IMR-90 (cell line): ENCODE measurements around the gene PLA2G2F. TPM values are rescaled to one million over a fixed set of nuclear protein-coding genes. Genes with fewer than 3 reads are reported as not detected.

Source experiments
- ATAC-seq: fragments of 200-7000 bp; cut with Tn5 transposase; 2 replicates; pipeline ENCODE4 v1.9.1; 2020; ENCODE audit warnings: low read depth, mild to moderate bottlenecking, moderate library complexity
- BruUV-seq: library from RNA; stranded (reverse); fragments of 400-500 nt; replicated peaks from 2 replicates; lab custom pipeline; 2021; lab: Mats Ljungman, UMichigan
- CTCF ChIA-PET: fragments of 300-600 bp; formaldehyde crosslinking; extraction: SDS; loops from one replicate; lab custom pipeline; 2021; ENCODE audit warnings: antibody characterized with exemption; lab: Yijun Ruan, JAX
- POLR2A ChIA-PET: fragments of 300-600 bp; sonication (Branson Sonifier 250); formaldehyde crosslinking; loops from one replicate; lab custom pipeline; 2022; ENCODE audit warnings: antibody characterized with exemption; ENCODE audit not compliant: unreplicated experiment; lab: Charles Lee
- DNase-seq: peaks from one replicate; pipeline ENCODE4 v3.0.0; 2013
- H2AFZ ChIP-seq: replicated peaks from 2 replicates; pipeline ENCODE3; 2013; ENCODE audit warnings: low read length, mild to moderate bottlenecking; ENCODE audit not compliant: poor library complexity
- H2AK5ac ChIP-seq: 2 replicates; pipeline ENCODE4 v1.6.1; 2013; ENCODE audit warnings: low read depth, low read length, inconsistent platforms
- H2AK9ac ChIP-seq: replicated peaks from 2 replicates; pipeline ENCODE3; 2013; ENCODE audit warnings: mild to moderate bottlenecking, low read depth, low read length, moderate library complexity; ENCODE audit not compliant: poor library complexity
- H2BK120ac ChIP-seq: 2 replicates; pipeline ENCODE4 v1.6.1; 2013; ENCODE audit warnings: low read depth, low read length, inconsistent platforms
- H2BK15ac ChIP-seq: 3 replicates; pipeline ENCODE4 v1.6.1; 2013; ENCODE audit warnings: low read depth, low read length, inconsistent platforms
- H2BK20ac ChIP-seq: 2 replicates; pipeline ENCODE4 v1.6.1; 2013; ENCODE audit warnings: low read depth, mild to moderate bottlenecking, inconsistent platforms, low read length, moderate library complexity
- H2BK5ac ChIP-seq: 2 replicates; pipeline ENCODE4 v1.6.1; 2013; ENCODE audit warnings: mild to moderate bottlenecking, low read depth, low read length, inconsistent platforms; ENCODE audit not compliant: poor library complexity, severe bottlenecking
- H3K14ac ChIP-seq: replicated peaks from 2 replicates; pipeline ENCODE4 v1.6.1; 2013; ENCODE audit warnings: low read depth, low read length, inconsistent platforms
- H3K18ac ChIP-seq: 2 replicates; pipeline ENCODE4 v1.6.1; 2013; ENCODE audit warnings: low read depth, low read length, control low read depth
- H3K23ac ChIP-seq: 2 replicates; pipeline ENCODE4 v1.6.1; 2013; ENCODE audit warnings: low read depth, low read length, inconsistent platforms
- H3K27ac ChIP-seq: 2 replicates; pipeline ENCODE4 v1.5.1; 2013; ENCODE audit warnings: mild to moderate bottlenecking, control low read depth, low read length; ENCODE audit not compliant: insufficient read depth
- H3K27me3 ChIP-seq: 2 replicates; pipeline ENCODE4 v1.6.1; 2013; ENCODE audit warnings: low read length; ENCODE audit not compliant: control insufficient read depth, insufficient read depth
- H3K36me3 ChIP-seq: 2 replicates; pipeline ENCODE4 v1.6.1; 2013; ENCODE audit warnings: low read length, mixed read lengths; ENCODE audit not compliant: control insufficient read depth, insufficient read depth
- H3K4ac ChIP-seq: 2 replicates; pipeline ENCODE4 v1.6.1; 2013; ENCODE audit warnings: low read depth, low read length, inconsistent platforms
- H3K4me1 ChIP-seq: 2 replicates; pipeline ENCODE4 v1.6.1; 2013; ENCODE audit warnings: low read length, mixed read lengths; ENCODE audit not compliant: control insufficient read depth, insufficient read depth
- H3K4me2 ChIP-seq: 2 replicates; pipeline ENCODE4 v1.6.1; 2013; ENCODE audit warnings: low read depth, mild to moderate bottlenecking, control low read depth, low read length, moderate library complexity
- H3K4me3 ChIP-seq: 2 replicates; pipeline ENCODE4 v1.5.1; 2013; ENCODE audit warnings: low read depth, mild to moderate bottlenecking, control low read depth, low read length, moderate library complexity; ENCODE audit not compliant: insufficient read depth
- H3K56ac ChIP-seq: 2 replicates; pipeline ENCODE4 v1.6.1; 2013; ENCODE audit warnings: low read length, inconsistent platforms; ENCODE audit not compliant: insufficient read depth; ENCODE audit errors: extremely low read depth
- H3K79me1 ChIP-seq, 2 experiments: 2 replicates each; pipeline ENCODE4 v1.6.1; 2013; ENCODE audit warnings: low read length in 2 of 2, inconsistent platforms in 1 of 2, low read depth in 1 of 2
- H3K9ac ChIP-seq: 2 replicates; pipeline ENCODE4 v1.6.1; 2013; ENCODE audit warnings: low read depth, low read length, control low read depth
- H3K9me1 ChIP-seq: 2 replicates; pipeline ENCODE4 v1.6.1; 2013; ENCODE audit warnings: low read length, inconsistent platforms; ENCODE audit not compliant: insufficient read depth
- H3K9me3 ChIP-seq: 2 replicates; pipeline ENCODE4 v1.6.1; 2013; ENCODE audit warnings: low read length; ENCODE audit not compliant: control insufficient read depth, insufficient read depth
- H4K20me1 ChIP-seq: 2 replicates; pipeline ENCODE4 v1.6.1; 2013; ENCODE audit warnings: low read length, inconsistent platforms; ENCODE audit not compliant: insufficient read depth
- H4K5ac ChIP-seq: 2 replicates; pipeline ENCODE4 v1.6.1; 2013; ENCODE audit warnings: mild to moderate bottlenecking, low read depth, low read length, control low read depth
- H4K8ac ChIP-seq, 2 experiments: 2 replicates each; pipeline ENCODE4 v1.6.1; 2013; ENCODE audit warnings: low read depth in 2 of 2, low read length in 2 of 2, control low read depth in 1 of 2, inconsistent platforms in 1 of 2
- H4K91ac ChIP-seq: 2 replicates; pipeline ENCODE4 v1.6.1; 2013; ENCODE audit warnings: low read depth, low read length, inconsistent platforms; ENCODE audit not compliant: insufficient read depth
- BHLHE40 ChIP-seq: fragments of 150-350 bp; IDR thresholded peaks from 2 replicates; pipeline ENCODE4 v1.6.1; 2016; ENCODE audit warnings: mild to moderate bottlenecking, low read depth, low read length
- CEBPB ChIP-seq: IDR thresholded peaks from 2 replicates; pipeline ENCODE4 v1.6.1; 2012; ENCODE audit warnings: low read depth, low read length, improper control_type of control experiment
- CHD1 ChIP-seq: IDR thresholded peaks from 2 replicates; pipeline ENCODE4 v1.6.1; 2012; ENCODE audit warnings: low read depth, low read length, improper control_type of control experiment
- CTCF ChIP-seq: conservative IDR thresholded peaks from 2 replicates; pipeline ENCODE4 v1.5.1; 2012; ENCODE audit warnings: mild to moderate bottlenecking, low read depth, low read length, improper control_type of control experiment
- FOS ChIP-seq: fragments of 150-350 bp; IDR thresholded peaks from 2 replicates; pipeline ENCODE4 v1.6.1; 2016; ENCODE audit warnings: low read depth, low read length
- MAFK ChIP-seq: IDR thresholded peaks from 2 replicates; pipeline ENCODE4 v1.6.1; 2012; ENCODE audit warnings: low read depth, low read length, improper control_type of control experiment
- MAZ ChIP-seq: IDR thresholded peaks from 2 replicates; pipeline ENCODE4 v1.6.1; 2012; ENCODE audit warnings: low read depth, mild to moderate bottlenecking, low read length, improper control_type of control experiment, moderate library complexity, borderline replicate concordance
- MXI1 ChIP-seq: IDR thresholded peaks from 2 replicates; pipeline ENCODE4 v1.6.1; 2012; ENCODE audit warnings: low read depth, mild to moderate bottlenecking, low read length, moderate library complexity, borderline replicate concordance
- NFE2L2 ChIP-seq: fragments of 150-350 bp; IDR thresholded peaks from 2 replicates; pipeline ENCODE4 v1.6.1; 2016; ENCODE audit warnings: low read depth, mild to moderate bottlenecking, low read length
- POLR2A ChIP-seq: IDR thresholded peaks from 2 replicates; pipeline ENCODE4 v1.6.1; 2012; ENCODE audit warnings: mild to moderate bottlenecking, low read depth, low read length
- RAD21 ChIP-seq: IDR thresholded peaks from 2 replicates; pipeline ENCODE4 v1.6.1; 2012; ENCODE audit warnings: low read length, improper control_type of control experiment
- RCOR1 ChIP-seq: IDR thresholded peaks from 2 replicates; pipeline ENCODE4 v1.6.1; 2012; ENCODE audit warnings: mild to moderate bottlenecking, low read length, improper control_type of control experiment; ENCODE audit not compliant: insufficient replicate concordance
- RFX5 ChIP-seq: IDR thresholded peaks from 2 replicates; pipeline ENCODE4 v1.8.0; 2012; ENCODE audit warnings: low read depth, mild to moderate bottlenecking, low read length, moderate library complexity
- SMC3 ChIP-seq: fragments of 150-350 bp; IDR thresholded peaks from 2 replicates; pipeline ENCODE4 v1.6.1; 2016; ENCODE audit warnings: low read depth, mild to moderate bottlenecking, antibody characterized with exemption, low read length, moderate library complexity
- USF2 ChIP-seq: fragments of 150-350 bp; IDR thresholded peaks from 2 replicates; pipeline ENCODE4 v1.6.1; 2017; ENCODE audit warnings: mild to moderate bottlenecking, antibody characterized with exemption, low read length, low read depth
- WGBS, 2 experiments: methylation state at CpG; one replicate each; pipeline versions ENCODE4 v1.1.5 to v1.1.7; 2013; ENCODE audit warnings: missing lambda C conversion rate in 2 of 2; ENCODE audit not compliant: insufficient read length in 1 of 2; ENCODE audit errors: extremely low coverage in 2 of 2; 5-methylcytosine and 5-hydroxymethylcytosine counted together
- dilution Hi-C: fragments of 300-500 bp; cut with HindIII; formaldehyde crosslinking; loops from one replicate; pipeline ENCODE4 v1.14.3; 2018; ENCODE audit warnings: low sequenced_read_pairs; ENCODE audit not compliant: unreplicated experiment
- in situ Hi-C: fragments of 300-500 bp; cut with MboI; formaldehyde crosslinking; loops from 3 replicates; pipeline ENCODE4 v1.14.3; 2019; ENCODE audit warnings: low sequenced_read_pairs, inconsistent platforms, mixed read lengths
- intact Hi-C: fragments of 100-400 bp; cut with micrococcal nuclease; formaldehyde crosslinking; loops from 2 replicates; pipeline ENCODE4 v1.10.0; 2022
- polyA plus RNA-seq, 3 experiments: library from polyadenylated mRNA; depleted of rRNA; stranded (reverse); fragments of >200 nt; gene quantifications; 2 replicates each; pipeline ENCODE4 v1.2.3, GENCODE V29; 2012; ENCODE audit warnings: low replicate concordance in 1 of 3
- total RNA-seq: library from RNA; depleted of rRNA; stranded (reverse); fragments of >200 nt; gene quantifications from 2 replicates; pipeline ENCODE4 v1.2.3, GENCODE V29; 2012
- TF ChIP-seq, protein P1 (sequence below): fragments of 150-350 bp; IDR thresholded peaks from 2 replicates; pipeline ENCODE4 v1.6.1; 2016; ENCODE audit warnings: low read depth, mild to moderate bottlenecking, low read length, moderate library complexity, borderline replicate concordance

PLA2G2F gene
- total and polyA plus RNA-seq, 2 of the 4 experiments (the other 2 are of a cell fraction): not detected

GRCh38 chr1:20166051-20166450, 26.9 kb downstream of the PLA2G2F start:
- H3K9me3 ChIP-seq: peaks cover 6% of the 10 kb centered on the region
- H4K5ac ChIP-seq: no peak overlapping the region
- H4K8ac ChIP-seq: no peak overlapping the region
- intact Hi-C loops: no loop called here
- H3K18ac ChIP-seq: no peak overlapping the region
- no peak overlapping the region for H4K91ac ChIP-seq
- no peaks in the 10 kb centered on the region for H4K20me1 ChIP-seq
- H3K56ac ChIP-seq: no peak overlapping the region
- no peaks in the 10 kb centered on the region for H3K79me1 ChIP-seq
- H3K4me2 ChIP-seq: no peak overlapping the region
- DNase-seq (no peak), ATAC-seq (no peak)
- H3K4me3 ChIP-seq: no peak overlapping the region
- no peak overlapping the region for H3K14ac ChIP-seq
- H3K27ac ChIP-seq: no peak overlapping the region
- peaks cover 16% of the 10 kb centered on the region for H3K27me3 ChIP-seq
- no peak overlapping the region for H3K9ac ChIP-seq
- H3K4me1 ChIP-seq: no peaks in the 10 kb centered on the region; the same call in 1 of the 2 replicates
- in situ Hi-C loops: no loop called here
- dilution Hi-C loops: no loop called here
- H2BK15ac ChIP-seq: no peak overlapping the region
- no peak overlapping the region for H3K4ac ChIP-seq
- H2AFZ ChIP-seq: no peak overlapping the region
- no peaks in the 10 kb centered on the region for H3K36me3 ChIP-seq
- no peak overlapping the region for H2BK120ac ChIP-seq
- WGBS, 2 experiments: 66% methylated on average over 14 of the region's 17 CpGs; no CpG with 5 or more reads in 1 of the 2 experiments
- no peaks in the 10 kb centered on the region for H3K9me1 ChIP-seq
- no peak overlapping the region for H2AK9ac ChIP-seq
- TF ChIP-seq RAD21 (no peak), SMC3 (no peak), CTCF (no peak), CEBPB (no peak), RFX5 (no peak), NFE2L2 (no peak), CHD1 (no peak), MXI1 (no peak), POLR2A (no peak), FOS (no peak), RCOR1 (no peak), MAZ (no peak), MAFK (no peak), BHLHE40 (no peak), USF2 (no peak)
- TF ChIP-seq, protein P1, sequence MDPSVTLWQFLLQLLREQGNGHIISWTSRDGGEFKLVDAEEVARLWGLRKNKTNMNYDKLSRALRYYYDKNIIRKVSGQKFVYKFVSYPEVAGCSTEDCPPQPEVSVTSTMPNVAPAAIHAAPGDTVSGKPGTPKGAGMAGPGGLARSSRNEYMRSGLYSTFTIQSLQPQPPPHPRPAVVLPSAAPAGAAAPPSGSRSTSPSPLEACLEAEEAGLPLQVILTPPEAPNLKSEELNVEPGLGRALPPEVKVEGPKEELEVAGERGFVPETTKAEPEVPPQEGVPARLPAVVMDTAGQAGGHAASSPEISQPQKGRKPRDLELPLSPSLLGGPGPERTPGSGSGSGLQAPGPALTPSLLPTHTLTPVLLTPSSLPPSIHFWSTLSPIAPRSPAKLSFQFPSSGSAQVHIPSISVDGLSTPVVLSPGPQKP: no peak
- ChIA-PET POLR2A (interaction anchor here (0.6 kb wide), 1 partner anchor 413 kb away, joined by 3 read pairs; no protein-coding TSS in a partner anchor), CTCF (interaction anchor here (1.0 kb wide), 1 partner anchor 329 kb away, joined by 3 read pairs; no protein-coding TSS in a partner anchor)
- no peak overlapping the region for H3K23ac ChIP-seq
- H2BK20ac ChIP-seq: no peak overlapping the region
- BruUV-seq: no TSS peak
- no peak overlapping the region for H2BK5ac ChIP-seq
- H2AK5ac ChIP-seq: no peak overlapping the region
